ENCODE measurements around the gene LSR.

Gene LSR

DNA sequence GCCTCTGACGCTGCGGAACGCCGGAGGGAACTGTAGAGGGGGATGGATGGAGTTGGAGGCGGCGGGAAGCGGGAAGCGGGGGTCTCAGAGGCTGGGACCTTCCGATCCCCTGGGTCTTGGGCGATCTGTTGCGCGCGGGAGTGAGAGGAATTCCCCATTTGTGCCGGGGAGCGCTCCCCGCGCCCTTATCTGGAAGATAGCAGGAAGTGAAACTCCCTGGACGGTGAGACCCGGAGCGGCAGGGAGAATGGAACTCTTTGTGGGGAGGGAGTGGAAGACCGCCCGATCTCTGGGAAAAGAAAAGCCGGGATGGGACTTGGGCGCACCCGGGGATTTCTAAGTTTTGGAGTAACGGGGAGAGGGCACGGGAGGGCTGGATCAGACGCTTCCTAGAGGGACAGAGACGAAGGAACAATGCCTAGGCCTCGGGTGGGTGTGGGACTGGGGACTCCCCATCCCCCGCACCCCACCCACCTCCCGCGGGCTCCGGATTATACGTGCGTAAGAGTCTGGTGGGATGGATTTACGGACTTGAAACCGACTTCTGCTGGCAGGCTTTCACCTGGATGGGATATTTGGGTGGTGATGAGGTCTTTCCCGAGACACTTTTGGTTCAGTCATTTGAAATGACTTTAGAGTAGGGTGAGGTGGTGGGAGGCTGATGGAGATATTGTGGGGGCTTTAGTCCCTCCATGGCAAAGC, 495 bp downstream of the LSR start:
- FAIRE-seq, result no peak

DNA sequence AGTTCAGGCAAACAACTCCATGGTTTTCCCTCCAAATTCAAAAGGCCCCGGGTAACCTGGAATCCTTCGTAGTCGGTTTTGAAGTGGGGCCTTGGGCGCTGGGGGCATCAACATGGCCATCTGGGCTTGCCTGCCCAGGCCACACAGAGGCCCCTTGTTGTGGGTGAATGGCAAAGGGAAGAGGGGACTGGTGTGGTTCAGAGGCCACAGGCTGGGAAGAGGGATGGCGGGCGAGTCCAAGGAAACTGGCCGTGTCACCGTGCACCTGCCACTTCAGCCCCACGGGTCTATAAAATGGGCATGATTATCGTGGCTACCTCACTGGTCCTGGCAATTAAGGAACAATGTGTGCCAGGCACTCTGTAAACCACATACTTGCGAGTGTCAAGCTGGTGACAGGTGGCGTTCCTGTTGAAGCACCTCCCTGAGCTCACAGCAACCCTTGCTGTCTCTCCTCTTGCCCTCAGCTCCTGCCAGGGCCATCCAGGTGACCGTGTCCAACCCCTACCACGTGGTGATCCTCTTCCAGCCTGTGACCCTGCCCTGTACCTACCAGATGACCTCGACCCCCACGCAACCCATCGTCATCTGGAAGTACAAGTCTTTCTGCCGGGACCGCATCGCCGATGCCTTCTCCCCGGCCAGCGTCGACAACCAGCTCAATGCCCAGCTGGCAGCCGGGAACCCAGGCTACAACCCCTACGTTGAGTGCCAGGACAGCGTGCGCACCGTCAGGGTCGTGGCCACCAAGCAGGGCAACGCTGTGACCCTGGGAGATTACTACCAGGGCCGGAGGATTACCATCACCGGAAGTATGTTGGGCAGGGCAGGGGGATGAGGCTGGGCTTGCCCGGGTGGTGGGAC, 1.3 kb downstream of the LSR start:
- no peak for FAIRE-seq

DNA sequence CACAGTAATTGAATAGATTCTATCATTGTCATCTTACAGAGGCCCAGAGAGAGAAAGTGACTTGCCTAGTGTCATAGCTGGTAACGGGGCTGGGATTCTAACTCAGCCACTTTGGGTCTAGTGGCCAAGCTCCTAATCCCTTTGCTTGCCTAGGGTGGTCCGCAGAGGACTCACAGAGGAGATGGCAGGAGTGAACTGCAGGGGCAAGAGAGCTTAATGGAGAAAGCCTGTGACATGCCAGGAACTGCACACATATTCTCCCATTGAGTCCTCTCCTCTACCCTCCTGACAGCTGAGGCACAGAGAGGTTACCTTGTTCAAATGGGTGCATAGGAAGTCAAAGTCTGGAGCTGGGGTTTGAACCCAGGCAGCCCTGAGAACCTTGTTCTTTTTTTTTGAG, 2.7 kb downstream of the LSR start:
- no peak for FAIRE-seq

DNA sequence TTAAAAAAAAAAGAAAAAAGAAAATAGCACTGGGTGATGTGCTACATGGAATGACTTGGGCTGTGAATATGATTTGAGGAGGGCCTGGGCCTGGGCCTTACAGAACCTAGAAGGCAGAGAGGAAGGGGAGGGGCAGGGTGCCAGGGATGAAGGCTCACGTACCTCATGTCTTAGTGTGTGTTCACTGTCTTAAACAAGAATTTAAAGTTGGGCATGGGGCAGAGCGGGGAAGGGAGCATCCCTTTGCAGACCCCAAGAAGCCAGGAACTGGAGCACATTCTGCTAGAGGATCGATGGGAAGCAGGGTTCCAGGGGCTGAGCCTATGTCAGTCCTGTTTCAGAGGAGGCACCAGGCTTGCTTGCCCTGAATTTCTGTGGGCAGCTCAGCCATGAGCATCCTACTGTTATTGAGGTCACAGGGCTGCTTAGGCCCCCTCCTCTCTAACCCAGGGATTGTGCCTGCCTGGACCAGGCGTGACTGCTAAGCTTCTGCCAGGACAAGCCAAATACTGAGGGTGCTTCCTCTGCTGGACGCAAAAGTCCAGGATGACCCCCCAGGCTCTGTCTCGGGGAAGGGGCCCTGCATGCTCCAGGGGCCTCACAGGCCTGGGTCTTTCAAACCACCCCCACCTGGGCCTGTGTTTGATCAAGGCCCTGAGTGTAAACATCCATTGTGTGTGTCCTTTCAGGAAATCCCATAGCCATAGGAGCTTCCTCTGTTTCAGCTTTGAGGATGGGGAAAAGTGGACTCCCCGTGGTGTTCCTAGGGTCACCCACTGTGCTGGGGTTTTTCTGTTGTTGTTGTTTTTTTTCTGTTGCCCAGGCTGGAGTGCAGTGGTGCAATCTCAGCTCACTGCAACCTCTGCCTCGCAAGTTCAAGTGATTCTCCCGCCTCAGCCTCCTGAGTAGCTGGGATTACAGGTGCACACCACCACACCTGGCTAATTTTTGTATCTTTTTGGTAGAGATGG, 4.8 kb downstream of the LSR start:
- FAIRE-seq, result no peak

DNA sequence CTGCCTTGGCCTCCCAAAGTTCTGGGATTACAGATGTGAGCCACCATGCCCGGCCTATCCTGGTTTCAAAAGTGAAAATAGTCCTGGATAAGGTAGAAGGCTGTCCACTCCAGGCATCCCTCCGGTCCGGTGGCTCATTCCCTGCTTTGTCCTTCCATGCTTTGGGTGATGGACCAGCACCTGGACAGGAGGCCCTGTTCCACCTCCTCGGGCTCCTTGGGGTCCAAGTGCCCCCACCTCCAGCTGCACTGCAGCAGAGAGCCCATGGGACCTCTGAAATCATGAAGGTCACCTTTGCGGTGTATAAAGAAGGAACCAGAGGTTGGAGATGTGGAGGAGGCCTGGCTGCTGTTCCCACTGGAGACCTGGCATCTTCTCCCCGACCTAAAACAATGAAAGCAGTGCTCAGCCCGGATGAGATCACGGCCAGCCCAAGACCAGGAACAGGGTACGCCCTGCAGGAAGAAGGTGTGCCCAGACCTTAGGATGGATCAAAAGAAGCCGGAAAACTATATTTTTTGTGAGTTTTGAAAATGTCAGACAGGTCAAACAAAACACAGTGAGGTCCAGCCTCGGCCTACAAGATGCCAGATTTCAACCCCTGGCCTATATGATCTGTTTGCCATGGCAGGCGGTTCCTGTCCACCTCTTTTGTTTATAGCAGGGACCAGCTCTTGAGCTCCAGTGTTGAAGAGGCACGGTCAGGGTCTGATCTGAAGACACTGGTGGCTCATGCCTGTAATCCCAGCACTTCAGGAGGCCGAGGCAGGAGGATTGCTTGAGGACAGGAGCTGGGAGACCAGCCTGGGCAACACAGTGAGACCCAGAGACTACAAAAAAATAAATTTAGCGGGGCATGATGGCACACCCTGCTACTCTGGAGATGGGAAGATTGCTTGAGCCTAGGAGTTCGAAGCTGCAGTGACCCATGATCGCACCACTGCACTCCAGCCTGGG, 5.8 kb downstream of the LSR start:
- FAIRE-seq, result no peak

DNA sequence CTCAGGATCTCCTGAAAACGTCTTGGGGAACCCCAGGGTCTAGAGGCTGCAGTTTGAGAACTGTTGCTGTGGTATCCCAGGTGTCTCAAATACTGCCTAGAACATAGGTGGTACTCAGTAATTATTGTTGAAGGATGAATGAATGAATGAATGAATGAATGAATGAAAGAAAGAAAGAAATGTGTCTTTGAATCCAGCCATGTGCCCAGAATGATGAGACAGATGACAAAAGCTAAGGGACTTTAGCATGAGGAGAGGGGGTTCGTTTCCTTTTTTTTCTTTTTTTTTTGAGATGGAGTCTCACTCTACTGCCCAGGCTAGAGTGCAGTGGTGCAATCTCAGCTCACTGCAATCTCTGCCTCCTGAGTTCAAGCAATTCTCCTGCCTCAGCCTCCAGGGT, 7.8 kb downstream of the LSR start:
- FAIRE-seq, result no peak

DNA sequence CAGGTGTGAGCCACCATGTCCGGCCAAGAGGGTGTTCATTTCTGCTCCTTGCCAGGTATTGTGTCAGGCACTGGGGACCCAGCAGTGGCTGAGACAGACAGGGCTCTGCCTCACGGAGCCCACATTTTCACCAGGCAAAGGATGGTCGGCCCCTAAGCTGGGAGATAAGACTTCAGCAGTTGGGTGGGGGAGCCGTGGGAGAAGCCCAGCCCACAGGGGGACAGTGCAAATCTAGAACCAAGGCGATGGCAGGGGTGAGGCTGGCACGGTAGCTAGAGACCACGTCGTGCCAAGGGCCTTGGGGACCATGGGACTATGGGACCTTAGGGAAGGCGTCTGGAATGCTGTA, 8.3 kb downstream of the LSR start:
- no peak for FAIRE-seq

DNA sequence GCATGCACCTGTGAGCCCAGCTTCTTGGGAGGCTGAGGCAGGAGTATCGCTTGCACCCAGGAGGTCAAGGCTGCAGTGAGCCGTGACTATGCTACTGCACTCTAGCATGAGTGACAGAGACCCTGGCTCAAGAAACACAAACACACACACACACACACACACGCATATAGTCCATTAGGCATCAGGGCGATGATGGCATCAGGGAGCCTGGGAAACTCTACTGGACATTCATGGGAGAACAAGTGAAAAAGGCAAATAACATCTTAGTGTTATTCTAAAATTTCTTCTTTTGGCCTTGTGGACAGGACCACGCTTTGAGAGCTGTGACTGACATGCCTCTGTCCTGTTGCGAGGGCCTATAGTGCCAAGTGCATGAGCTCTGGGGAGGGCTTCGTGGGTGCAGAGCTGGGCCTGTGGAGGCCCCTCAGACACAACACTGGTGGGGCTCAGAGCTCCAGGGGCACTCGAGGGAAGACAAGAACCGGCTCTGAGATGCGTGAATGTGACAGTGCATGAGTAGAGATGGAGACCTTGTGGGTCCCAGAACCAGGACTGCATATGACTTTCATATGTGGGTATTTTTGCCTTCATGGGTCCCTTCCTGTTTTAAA, 12.0 kb downstream of the LSR start:
- no peak for FAIRE-seq

DNA sequence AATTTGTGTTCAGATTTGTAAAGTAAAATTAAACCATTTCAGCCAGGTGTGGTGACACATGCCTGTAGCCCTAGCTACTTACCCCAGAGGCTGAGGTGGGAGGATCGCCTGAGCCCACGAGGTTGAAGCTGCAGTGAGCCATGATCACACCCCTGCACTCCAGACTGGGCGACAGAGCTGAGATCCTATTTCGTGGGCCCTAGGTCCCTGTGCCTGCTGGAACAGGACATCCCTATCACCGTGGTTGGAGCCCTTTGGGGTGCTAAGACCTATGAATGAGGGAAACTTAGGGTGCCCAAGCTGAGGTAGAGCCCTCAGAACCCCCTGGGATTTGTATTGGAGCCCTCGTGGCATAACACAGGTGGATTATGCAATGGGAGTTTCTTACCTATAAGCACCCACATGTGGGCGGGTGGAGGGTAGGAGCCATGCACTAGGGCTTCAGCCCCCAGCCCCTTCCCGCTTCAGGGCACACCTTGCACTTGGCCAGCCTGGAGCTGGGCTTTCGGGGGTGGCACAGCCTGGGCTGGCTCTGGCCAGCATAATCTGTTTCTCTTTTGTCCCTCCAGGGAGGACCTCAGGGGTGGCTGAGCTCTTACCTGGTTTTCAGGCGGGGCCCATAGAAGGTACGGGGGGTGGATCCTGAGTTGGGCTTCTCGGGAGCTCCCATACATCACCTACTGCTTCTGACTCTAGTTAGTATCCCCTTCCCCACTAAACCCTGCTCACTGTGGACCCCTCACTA, 12.7 kb downstream of the LSR start:
- no peak for FAIRE-seq

DNA sequence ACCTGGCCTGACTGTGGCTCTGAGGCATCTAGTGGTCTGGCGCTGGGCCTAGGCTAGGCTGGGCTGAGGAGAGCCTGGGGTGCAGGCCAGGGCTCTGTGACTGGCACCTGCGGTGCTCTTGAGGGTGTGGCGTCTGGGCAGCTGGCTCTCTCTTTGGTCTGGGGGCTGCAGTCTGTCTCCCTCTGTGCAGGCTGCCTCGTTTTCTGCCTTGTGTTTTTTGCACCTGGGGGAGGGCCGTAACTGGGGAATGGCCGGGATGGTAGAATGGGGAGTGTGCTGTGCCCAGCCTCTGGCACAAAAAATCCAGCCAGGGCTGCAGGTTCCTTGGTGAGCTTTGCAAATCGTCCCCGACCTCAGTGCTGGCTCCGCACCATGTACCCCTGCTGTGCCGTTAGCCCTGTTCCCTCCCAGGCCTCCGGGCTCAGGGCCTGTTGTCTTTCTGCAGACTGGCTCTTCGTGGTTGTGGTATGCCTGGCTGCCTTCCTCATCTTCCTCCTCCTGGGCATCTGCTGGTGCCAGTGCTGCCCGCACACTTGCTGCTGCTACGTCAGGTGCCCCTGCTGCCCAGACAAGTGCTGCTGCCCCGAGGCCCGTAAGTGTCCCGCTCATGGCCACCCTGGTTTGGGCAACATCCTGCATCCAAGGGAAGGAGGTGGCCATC, 13.4 kb downstream of the LSR start:
- FAIRE-seq, result no peak

DNA sequence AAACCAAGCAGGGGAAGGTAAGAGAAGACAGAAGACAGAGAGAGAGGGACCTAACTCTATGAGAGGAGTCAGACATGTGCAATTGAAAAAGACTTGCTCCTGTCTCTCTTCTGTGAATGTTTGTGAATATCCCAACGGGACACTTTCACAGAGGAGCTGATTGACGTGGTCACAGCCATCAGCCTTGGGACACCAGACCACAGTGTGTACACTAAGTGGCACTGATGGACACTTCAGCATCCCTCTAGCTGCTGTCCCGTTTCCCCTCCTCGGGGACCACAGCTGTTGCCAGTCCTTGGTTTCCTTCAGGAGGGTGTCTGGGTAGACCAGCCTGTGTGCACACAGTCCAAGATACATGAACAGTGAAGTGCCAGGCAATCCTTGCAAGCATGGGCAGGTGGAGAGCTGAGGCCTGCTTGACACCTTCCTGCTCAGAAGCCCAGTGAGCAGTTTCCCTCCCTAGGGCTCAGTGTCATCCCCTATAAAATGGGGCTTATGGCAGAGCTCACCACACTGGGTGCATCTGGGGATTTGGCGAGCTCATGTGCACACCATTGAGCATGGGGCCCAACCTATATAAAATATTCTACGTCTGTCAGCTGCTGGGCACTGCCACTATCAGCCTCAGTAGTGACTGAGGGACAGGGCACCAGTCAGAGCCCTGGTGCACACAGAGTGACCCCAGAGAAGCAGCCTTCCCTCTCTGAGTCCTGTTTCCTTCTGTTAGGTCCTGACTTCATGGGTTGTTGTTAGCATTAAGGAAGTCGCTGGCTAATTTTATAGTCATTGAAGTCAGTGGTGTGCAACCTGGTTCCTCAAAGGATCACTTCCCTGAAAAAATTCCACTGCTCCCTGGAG, 15.7 kb downstream of the LSR start:
- no peak for FAIRE-seq

DNA sequence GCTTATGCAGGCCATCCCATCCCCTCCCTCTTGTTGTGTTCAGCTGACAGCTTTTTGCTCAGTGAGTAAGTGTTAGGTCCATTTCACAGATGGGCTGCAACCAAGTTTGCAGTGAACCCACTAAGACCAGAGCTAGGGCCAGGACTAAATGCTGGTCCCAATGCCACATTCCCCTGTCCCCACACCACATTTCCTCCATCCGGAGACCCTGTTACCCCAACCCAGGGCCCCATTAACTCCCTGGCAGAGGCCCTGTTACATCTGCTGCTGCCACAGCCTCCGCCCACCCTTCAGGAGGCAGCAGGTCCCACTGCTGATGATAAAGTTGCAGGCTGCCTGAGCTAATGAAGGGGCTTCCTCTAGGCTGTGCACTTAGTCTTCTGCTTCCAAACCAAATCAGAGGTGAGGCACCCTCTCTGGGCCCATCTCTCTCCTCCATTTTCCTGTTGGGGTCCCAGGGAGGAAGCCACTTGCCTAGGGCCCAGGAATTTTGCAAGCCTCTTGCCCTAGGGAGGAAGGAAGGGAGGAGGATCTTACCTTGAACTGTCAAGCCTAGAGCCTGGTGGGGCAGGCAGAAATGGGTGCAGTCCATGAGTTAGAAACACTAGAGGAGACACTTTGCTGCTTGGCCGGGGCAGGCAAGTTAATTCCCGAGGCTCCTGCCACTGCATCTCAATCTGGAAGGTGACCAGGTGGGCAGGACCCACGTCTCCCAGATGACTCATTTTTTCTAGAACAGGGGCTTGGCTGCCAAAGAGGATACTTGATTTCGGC, 16.5 kb downstream of the LSR start:
- no peak for FAIRE-seq

DNA sequence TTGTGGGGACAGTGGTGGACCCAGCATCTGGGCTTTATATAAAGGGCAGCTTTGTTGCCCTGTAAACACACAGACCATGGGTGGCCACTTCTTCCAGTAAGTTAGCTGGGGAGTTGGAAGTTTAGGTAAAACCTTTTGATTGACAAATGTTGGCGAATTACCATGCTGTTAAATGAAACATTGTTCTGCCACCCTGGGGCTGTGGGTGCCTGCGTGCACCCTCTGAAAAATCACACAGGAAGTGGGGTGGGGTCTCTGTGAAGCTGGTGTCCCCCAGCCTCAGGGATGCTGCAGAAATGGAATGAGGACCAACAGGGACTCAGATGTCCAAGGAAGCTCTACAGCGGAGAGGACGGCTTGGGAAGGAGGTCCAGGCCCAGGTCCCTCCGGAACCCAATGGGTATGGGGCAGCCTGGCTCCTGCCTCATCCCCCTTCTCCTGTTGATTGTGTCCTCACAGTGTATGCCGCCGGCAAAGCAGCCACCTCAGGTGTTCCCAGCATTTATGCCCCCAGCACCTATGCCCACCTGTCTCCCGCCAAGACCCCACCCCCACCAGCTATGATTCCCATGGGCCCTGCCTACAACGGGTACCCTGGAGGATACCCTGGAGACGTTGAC, 17.2 kb downstream of the LSR start:
- no peak for FAIRE-seq

DNA sequence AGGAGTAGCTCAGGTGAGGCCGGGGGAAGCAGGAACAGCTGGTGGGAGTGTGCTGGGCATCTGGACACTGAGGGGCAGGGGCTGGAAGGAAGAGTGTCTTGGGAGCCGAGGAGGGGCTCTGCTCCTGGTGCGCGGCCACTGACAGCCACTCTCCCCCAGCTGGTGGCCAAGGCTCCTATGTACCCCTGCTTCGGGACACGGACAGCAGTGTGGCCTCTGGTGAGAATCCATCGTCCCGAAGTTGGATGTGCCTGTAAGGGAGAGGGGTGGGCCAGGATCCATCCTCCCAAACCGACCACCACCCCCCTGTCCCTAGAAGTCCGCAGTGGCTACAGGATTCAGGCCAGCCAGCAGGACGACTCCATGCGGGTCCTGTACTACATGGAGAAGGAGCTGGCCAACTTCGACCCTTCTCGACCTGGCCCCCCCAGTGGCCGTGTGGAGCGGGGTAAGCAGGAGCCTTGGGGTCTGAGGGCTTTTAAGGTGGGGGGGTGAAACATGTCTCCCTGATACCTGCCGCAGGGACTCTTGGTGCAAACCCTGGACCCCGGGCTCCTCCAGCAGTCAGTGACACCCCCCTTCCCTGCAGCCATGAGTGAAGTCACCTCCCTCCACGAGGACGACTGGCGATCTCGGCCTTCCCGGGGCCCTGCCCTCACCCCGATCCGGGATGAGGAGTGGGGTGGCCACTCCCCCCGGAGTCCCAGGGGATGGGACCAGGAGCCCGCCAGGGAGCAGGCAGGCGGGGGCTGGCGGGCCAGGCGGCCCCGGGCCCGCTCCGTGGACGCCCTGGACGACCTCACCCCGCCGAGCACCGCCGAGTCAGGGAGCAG, 17.9 kb downstream of the LSR start:
- FAIRE-seq, result no peak

DNA sequence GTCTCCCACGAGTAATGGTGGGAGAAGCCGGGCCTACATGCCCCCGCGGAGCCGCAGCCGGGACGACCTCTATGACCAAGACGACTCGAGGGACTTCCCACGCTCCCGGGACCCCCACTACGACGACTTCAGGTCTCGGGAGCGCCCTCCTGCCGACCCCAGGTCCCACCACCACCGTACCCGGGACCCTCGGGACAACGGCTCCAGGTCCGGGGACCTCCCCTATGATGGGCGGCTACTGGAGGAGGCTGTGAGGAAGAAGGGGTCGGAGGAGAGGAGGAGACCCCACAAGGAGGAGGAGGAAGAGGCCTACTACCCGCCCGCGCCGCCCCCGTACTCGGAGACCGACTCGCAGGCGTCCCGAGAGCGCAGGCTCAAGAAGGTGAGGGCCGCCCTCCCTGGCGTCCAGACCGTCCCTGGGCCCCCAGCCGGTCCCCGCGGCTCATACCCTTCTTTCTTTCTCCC, 18.6 kb downstream of the LSR start:
- no peak for FAIRE-seq

DNA sequence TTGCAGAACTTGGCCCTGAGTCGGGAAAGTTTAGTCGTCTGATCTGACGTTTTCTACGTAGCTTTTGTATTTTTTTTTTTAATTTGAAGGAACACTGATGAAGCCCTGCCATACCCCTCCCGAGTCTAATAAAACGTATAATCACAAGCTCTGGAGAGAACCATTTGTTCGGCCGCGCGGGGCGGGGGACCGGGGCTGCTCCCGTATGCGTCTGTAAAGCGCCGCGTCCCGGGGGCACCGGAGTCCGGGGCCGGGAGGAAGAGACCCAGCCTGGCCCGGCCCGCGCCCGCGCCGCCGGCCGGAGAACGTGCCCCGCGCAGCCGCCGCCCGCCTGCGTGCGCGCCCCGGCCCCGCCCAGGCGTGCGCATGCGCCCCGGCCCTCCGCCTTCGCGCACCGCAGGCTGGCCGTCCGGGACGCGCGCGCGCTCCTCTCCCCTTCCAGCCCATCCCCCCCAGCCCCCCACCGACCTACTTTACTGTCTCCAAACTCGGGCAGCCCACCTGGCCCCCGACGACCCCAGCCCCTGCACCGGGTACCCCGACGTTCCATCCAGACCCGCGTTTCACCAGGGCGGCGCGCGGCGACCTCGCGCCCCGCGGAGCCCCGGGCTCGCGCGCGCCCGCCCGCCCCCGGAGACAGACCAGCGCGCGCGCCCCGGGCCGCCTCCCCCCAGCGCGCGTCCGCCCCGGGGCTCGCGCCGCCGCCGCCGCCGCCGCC, 19.2 kb downstream of the LSR start:
- no peak for FAIRE-seq

Measured in colon (tissue), 2 donors.